Left forelimb (tissue), 1 donor: ENCODE data around the gene LANCL3.
"Not testable (repeated sequence)": the region's sequence is repeated elsewhere in the genome, so short reads cannot be mapped to it uniquely, and the experiment has no call there.

Source experiments
- DNase-seq: peaks from one replicate; pipeline ENCODE4 v3.0.0-alpha.2; 2018; ENCODE audit warnings: low spot score

Gene LANCL3

DNA sequence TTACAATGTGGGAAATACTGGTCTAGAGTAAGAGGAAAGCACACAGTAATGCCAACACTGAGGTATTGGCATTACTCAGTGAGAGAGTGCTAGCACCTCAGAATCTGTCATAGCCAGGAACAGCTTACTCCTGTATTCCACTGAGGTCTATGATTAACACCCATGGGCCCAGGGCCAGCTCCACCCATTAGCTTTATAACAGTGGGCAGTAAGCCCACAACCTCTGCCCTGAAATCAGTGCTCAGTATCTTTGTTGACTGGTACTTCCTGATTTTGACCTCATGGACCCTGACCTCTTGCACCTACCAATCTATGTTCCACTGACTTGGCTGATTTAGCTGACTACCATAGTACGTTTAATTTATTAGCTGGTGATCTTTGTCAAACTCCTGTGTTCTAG, 56.1 kb downstream of the LANCL3 start:
- no peak for DNase-seq

DNA sequence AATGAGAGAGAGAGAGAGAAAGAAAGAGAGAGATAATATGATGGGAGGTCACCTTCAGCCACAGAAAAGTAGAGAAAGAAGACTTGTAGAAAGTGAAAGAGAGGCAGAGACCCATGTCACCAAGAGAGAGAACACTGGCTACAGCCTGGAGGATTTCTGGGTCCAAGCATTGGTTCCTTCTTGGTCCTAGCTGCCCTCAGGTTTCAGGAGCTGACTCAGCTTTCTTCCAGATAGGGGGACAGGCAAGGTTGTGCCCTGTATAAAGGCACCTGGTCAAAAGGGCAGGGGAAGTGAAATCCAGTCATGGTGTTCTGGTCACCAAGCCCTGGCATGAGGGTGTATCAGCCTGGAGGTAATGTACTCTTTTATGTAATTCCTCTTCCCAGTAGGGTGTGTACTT, 66.6 kb downstream of the LANCL3 start:
- no peak for DNase-seq

DNA sequence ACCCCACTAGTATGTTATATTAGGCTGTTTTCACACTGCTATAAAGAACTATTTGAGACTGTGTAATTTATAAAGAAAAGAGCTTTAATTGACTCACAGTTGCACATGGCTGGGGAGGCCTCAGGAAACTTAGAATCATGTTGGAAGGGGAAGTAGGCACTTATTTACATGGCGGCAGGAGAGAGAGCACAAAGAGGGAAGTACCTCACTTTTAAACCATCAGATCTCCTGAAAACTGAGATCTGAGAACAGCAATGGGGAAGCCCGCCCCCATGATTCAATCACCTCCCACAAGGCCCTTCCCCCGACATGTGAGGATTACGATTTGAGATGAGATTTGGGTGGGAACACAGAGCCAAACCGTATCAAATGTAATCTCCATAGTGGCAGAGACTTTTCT, 68.7 kb downstream of the LANCL3 start:
- no peak for DNase-seq

DNA sequence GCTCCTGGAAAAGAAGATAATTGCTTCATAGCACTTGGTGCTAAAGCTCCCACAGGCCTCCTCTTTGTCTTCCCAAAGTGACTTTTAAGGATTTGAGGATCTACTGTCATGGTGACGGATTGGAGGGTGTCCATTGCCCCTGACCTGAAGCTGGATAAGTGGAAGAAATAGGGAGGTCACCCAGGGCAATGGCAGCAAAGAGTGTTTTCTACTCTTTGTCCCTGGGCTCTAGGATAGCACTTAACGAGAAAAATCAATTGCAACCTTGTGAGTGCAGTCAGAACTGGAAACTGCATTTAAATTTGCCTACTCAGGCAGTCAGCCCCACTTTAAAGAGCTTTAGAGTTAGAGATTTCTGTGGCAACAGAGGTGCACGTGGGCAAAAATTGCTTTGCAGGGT, 70.4 kb downstream of the LANCL3 start:
- no peak for DNase-seq

DNA sequence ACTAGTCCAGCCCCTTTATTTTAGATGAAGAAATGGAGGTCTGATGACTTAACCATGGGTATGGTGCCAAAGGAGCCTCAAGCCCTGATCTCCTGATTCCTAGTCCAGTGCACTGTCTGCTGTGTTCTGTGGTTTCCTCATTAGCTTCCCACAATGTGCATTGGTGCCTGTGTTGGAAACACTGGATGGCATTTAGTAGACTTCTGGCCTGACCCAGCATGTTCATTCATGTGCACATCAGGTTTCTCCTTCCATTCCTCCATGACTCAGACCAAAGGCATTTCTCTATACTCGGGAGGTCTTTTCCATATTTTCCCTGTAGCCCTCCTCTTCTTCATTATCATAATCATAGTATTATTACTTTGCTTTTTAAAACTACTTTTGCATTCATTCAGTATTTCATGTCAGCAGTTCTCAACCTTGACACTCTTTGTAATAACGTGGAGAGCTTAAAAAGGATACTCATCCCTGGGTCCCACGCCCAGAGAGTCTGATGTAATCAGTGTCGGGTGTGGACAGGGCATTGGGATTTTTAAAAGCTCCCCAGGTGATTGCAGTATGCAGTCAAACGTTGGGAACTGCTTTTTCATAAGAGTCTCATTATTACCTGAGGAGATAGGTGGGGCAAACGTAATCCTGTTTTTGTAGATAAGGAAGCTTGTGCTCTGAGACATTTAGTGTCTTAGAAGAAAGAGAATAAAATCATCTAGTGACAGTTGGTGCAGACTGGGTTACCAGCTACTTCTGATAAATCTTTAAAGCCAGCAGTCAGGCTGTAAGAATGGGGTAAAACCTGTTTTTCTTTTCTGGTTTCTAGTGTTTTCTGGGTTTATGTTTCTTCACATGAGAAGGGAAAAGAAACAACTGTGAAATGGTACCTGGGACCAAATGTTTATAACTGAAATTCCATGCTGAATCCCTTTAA, 73.2 kb downstream of the LANCL3 start:
- no peak for DNase-seq

DNA sequence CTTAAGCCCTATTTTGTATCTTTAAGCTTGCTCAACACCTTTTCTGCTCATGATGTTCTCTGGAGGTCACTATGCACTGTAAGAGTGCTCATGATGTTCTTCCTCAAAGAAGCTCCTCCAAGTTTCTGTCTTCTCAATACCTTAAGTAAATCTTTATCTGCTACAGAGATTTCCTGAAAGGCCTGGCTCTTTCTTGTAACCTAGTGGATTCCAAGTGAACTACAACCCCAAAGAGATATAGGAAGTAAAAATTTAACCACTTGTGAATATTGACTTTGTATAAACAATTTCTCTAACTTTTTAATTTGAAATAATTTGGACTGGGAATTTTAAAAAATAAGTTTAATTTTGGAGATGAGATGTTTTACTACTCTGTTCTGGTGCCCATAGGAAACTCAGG, 74.8 kb downstream of the LANCL3 start:
- no peak for DNase-seq

DNA sequence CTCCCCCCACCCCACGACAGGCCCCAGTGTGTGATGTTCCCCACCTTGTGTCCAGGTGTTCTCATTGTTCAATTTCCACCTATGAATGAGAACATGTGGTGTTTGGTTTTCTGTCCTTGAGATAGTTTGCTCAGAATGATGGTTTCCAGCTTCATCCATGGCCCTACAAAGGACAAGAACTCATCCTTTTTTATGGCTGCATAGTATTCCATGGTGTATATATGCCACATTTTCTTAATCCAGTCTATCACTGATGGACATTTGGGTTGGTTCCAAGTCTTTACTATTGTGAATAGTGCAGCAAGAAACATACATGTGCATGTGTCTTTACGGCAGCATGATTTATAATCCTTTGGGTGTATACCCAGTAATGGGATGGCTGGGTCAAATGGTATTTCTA, 79.4 kb downstream of the LANCL3 start:
- not testable (repeated sequence) for DNase-seq

DNA sequence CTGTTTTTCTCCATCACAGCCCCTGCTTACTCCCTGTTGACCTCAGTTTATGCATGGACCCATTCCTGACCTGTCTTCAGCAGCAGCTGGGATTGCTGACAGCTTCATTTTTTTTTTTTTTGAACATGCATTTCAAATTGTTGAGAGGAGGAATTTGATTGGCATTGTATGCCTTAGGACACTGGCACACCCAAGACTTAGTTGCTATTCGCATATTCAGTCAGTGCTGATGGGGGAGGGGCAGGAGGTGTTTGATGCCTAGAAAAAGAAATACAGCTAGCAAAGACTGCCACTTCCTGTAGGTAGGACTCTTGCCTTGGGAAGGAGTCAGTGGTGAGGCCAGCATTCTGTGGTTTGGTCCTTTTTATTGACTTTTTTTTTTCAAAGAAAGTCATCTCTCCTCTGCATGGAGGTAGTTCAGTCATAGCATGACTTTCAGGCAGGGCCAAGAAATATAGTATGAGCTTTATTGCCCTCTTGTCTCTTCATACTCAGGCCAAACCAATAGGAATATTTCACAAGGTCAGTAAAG, 80.5 kb downstream of the LANCL3 start:
- no peak for DNase-seq

DNA sequence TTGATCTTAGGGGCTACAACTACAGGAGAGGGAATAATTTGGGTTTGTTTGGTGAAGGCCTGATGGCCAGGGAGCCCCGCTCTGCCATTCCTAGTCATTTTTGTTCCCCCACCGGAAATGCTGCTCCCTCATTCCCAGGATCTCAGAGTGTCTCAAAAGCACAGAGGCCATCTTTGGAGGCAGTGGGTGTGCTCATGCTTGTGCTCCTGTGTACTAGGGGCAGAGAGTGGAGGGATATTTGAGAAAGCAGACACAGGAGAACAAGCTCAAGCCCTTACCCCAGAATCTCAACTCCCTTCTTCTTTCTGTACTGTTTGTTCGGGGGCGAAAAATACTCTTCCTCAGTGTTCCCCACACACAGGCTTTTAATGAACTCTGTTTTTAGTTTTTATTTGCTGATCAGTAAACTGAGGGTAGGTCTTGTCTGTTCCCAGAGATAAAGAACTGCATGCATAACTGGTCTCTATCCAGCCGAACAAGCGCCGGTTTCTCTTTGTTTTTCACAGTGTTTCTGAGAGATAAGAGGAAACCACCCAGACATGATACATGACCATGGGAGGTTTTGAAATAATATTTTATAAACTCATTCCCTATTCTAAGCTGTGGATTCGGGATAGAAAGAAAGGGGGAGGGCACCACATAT, 81.2 kb downstream of the LANCL3 start:
- no peak for DNase-seq

DNA sequence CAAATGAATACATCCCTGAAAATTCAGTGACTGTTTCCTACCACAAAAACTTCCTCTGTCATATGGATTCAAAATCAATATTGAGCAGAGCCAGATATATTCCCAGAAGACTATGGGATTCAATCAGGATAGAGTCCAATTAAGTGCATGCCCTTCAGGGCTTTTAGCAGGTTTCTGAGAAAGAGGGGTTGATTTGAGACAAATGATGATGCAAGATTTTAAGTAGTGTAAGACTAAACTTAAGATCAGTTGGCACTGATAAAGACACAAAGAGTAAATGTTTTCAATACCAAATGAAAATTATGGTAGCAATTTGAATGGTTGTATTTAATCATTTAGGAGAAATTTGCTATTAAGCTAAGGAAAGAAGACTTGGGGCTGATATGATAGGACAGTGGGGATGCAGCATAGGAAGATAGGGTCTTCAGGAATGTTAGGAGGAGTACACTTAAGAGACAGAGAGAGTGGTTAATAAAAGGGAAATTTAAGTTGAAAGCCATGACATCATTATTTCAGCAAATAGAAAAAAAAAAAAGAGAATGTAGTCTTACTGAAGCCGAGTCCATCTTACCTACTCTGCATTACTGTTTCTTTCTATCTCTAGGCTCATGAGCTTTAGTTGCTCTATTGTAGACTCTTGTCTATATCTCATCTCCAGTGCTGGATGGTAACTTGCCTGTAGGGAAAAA, 82.1 kb downstream of the LANCL3 start:
- no peak for DNase-seq

DNA sequence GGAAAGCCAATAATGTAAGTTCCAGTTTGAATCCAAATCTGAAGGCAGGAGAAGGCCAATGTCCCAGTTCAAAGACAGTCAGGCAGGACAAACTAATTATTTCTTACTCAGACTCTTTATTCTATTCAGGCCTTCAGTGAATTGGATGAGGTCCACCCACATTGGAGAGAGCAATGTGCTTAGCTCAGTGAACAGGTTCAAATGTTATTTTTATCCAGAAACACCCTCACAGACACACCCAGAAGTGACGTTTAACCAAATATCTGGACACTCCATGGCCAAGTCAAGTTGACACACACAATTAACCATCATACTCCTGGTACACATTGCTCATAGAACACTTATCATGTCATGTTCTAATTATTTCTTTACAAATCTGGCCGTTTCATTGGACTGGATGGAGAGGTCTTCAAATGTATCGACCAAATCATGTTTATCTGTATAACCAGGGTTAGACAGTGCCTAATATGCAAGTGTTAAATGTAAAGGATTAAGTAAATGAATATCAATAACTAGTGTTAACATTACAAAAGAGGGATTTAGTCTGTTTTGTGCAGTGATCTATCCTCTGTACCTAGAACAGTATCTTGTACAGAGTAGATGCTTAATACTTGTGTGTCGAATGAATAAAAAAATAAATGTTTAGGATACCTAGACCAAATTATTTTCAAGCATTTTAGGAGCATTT, 87.0 kb downstream of the LANCL3 start:
- DNase-seq = no peak

DNA sequence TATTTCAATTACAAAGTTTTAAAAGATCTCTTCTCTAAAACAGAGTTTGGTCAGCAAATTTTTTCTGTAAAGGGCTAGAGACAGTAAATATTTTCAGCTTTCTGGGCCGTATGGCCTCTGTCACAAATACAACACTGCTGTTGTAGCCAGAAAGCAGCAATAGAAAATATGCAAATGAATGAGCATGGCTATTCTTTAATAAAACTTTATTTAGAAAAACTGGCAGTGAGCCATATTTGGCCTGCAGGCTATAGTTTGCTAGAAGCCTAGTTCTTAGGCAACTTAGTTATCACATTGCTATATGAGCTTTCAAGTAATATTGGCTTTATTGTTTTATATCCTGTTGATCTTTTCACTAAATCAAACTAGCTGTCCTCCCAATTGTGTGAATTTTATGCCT, 87.6 kb downstream of the LANCL3 start:
- DNase-seq = no peak

DNA sequence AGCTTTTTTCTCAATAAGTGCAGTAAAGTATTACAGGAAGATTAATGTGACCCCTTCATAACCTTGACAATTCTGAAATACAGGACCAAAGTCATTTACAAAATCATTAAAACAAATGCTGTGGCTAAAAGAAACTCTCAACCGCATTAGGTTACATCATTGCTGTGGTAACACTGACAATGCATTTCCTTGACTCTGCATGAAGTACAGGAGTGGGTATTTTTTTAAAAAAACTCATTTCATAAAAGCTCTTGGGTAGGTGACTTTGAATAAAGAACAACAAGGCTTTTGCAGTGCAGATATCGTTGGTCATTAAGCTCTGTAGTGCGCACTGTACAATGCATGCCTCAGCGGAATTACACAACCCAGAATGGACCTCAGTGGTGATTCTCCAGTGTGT, 90.7 kb downstream of the LANCL3 start:
- no peak for DNase-seq

DNA sequence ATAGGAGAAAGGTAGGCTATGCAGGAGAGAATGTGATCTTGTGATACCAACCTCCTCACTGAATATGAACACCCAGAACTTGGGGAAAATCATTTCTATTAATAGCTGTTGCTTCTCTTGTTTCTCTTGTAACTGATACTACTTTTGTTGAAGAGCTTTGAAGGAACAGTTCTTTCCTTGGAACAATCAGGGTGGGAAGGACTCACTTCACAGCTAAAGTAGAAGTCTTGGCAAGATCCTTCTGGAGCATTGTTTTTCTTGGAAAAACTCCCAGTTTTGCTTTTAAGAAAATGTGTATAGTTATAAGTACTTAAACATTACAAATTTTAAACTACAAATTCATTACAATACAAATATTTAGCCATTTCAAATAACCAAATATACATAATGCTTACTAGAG, 95.1 kb downstream of the LANCL3 start:
- no peak for DNase-seq

DNA sequence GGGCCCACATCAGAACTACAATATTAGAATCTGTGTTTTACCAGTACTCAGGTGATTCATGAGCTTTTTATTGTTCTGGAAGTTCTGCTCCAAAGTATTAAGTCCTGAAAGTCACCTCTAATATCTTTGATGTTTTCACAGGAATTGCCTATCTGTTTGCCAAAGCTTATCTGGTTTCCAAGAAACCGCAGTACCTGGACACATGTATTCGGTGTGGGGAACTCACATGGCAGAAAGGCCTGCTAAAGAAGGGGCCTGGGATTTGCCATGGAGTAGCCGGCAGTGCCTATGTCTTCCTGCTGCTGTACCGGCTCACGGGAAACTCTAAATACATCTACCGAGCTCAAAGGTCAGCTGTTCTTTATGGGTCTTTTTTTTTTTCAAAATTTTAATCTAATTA, 95.7 kb downstream of the LANCL3 start:
- no peak for DNase-seq

DNA sequence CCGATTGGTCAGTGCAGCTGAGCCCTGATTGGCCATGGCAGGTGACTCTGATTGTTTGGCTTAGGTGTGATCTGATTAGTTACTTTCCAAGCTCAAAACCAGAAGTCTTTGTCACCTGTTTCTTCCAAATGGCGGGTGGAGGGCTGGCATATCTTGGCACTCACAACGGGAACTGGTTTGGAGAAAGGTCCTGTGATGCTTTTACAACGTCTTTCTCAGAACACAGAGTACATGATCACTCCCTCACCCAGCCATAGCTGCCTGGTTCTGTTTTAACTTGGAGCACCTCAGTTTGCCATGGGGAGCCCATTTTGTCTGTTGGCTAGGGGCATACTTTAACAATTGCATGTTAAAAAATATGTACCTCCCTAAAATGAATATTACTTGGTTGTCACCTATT, 101.1 kb downstream of the LANCL3 start:
- no peak for DNase-seq

DNA sequence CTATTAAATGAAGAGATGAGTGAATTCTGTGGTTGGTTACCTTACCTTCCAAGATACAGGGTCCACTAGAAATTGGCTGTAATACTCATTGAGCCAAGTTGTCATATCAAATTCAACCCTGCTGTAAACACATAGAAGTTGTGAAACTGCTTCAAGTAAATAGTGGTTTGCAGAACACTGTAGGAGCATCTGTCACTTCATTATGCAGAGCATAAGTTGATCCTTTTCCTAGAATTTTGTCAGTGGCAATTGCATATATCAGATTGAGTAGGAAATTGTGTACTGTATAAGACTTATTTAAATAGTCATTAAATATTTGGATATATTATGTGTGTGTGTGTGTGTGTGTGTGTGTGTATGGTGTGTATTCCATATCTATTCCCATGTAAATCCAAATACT, 105.3 kb downstream of the LANCL3 start:
- DNase-seq = no peak

DNA sequence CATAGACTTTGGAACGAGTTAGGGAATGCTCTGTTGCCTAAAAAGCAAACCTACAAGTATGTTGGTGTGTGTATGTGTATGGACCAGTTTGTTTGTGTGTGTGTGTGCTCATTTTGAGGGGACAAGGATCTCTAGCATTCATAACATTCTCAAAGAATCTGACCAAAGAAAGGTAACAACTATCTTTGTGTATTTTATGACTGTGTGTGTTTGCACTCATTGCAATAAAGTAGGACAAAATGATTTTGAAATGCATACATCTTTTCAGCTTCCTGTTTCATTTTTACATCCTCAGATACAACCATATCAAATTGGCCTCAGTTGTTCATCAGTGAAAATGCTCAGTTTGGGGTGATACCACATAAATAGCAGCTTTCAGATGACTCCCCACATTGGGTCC, 105.8 kb downstream of the LANCL3 start:
- DNase-seq = no peak

DNA sequence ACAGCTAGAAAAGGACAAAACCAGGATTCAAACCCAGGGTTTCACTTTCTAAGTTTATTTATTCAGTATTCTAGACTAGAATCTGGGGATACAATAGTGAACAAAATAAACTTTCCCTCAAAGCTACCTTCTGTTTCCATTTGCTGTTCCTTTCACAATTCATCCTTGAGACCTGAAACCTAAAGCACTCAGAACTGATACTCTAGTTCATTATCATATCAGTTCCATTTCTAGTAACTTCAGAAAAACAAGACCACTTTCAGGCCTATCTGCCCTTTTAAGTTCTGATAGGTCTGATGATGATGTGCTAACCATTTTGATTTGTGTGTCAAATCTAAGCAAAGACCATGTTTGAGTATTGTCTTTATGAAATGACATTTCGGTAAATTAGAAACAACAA, 106.3 kb downstream of the LANCL3 start:
- DNase-seq = no peak

DNA sequence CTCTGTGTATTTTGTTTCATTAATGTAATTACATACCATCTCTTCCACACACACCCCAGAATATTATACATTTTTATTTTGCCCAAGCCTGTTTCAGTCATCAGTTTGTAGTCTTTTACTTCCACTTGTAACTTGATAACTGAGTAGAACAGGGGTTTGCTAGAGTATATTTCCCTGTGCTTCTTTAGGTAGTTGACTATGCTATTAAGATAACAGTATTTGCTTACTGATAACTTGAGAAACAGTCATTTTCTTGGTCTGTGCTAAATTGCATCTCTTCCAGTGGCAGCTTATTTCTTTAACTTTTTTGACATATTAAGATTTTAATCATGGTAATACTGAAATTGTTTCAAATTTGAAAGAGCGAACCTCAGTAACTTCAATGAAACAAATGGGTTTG, 107.1 kb downstream of the LANCL3 start:
- no peak for DNase-seq

DNA sequence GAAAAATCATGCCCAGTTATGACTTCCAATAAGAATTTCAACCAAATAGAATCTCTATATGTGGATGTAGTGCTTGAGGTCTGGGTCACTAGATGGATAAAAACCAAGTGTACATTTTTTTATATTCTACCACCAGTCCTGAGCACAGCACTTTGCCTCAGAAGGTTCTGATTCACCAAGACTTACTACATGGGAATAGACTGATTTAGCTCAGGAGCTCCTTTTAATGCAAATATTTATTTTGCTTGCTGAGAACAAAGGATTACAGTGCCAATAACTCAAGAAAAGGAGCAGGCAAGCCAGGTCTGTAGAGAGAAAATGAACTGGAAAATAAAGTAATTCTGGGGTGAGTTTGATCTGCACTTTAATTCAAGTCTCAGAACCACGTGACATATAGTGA, 107.8 kb downstream of the LANCL3 start:
- DNase-seq = no peak

DNA sequence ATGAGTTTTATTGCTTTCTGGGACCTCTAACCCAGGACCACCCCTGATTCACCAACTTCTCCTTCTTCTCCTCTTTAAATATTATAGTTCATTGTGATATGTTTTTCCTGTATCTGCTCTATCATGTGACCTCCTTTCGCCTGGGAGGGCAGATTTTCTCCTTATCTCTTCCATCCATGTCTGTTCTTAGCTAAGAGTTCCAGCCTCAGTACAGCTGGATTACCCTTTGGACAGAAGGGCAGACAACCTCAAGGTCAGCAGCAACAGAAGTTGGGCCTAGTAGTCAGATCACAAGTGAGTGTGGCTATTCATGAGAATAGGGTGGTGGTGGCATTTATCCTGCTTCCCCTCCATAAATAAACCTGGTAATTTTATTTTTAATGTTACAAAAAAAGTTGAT, 108.4 kb downstream of the LANCL3 start:
- DNase-seq = no peak
